Astrocyte (in vitro differentiated cells and primary cell): Measurements from ENCODE around the gene MICAL3.

Experiments
- CTCF ChIP-seq: IDR thresholded peaks from 2 replicates; pipeline ENCODE4 v1.5.1; 2011; ENCODE audit warnings: low read depth, mild to moderate bottlenecking, inconsistent platforms, low read length, moderate library complexity; ENCODE audit not compliant: insufficient read depth
- EZH2 ChIP-seq: IDR thresholded peaks from 2 replicates; pipeline ENCODE4 v1.6.1; 2012; ENCODE audit warnings: mild to moderate bottlenecking, low read length, inconsistent platforms; ENCODE audit not compliant: insufficient read depth

GRCh38 chr22:17945156-17945887, 79.0 kb downstream of the MICAL3 start:
- no peak for TF ChIP-seq CTCF
- TF ChIP-seq EZH2 = no peak
